IPS-18c (cell line): Measurements from ENCODE around the gene ABHD1.

Experiments used
- H3K4me3 ChIP-seq: 2 replicates; pipeline ENCODE4 v1.7.0; 2013; ENCODE audit warnings: low read depth, mild to moderate bottlenecking, low read length, moderate library complexity; ENCODE audit not compliant: insufficient read depth
- H3K9me3 ChIP-seq: one replicate; pipeline ENCODE4 v1.6.1; 2013; ENCODE audit warnings: mild to moderate bottlenecking, low read length, moderate library complexity; ENCODE audit not compliant: control insufficient read depth, insufficient read depth

The ABHD1 gene

DNA sequence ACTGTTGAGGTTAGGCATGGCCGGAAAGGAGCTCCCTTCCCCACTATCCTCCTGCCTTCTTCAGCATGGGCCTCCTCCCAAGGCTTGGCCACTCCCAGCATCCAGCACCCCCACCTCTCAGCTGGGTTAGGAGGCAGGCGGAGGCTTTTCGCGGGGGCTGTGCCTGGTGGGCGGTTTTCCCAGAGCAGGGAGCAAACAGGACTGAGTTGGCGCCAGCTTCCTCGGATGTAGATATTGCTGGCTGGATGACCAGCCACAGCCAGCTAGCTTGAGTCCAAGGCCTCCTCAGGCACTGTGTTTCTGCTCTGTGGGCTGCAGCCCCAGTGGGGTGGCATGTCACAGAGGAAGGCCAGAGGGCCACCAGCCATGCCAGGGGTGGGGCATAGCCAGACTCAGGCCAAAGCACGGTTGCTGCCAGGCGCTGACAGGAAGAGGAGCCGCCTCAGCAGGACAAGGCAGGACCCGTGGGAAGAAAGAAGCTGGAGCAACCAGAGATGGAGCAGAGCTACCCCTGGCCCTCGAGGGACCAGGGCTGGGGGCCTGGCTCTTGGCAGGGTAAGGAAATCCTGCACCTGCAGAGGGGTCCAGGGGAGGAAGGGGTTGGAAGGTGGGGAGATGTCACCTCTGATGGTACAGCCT, 25.3 kb downstream of the ABHD1 start, which contains the start of gene TCF23:
TSS of gene TCF23 (plus strand) at position 204 of the 639 bp plus-strand sequence. CDS start at position 334, 130 bp downstream.
- Histone ChIP-seq H3K9me3 (peaks cover 2% of the 10 kb centered on the region), H3K4me3 (no peak within 1 kb of the TSS)

DNA sequence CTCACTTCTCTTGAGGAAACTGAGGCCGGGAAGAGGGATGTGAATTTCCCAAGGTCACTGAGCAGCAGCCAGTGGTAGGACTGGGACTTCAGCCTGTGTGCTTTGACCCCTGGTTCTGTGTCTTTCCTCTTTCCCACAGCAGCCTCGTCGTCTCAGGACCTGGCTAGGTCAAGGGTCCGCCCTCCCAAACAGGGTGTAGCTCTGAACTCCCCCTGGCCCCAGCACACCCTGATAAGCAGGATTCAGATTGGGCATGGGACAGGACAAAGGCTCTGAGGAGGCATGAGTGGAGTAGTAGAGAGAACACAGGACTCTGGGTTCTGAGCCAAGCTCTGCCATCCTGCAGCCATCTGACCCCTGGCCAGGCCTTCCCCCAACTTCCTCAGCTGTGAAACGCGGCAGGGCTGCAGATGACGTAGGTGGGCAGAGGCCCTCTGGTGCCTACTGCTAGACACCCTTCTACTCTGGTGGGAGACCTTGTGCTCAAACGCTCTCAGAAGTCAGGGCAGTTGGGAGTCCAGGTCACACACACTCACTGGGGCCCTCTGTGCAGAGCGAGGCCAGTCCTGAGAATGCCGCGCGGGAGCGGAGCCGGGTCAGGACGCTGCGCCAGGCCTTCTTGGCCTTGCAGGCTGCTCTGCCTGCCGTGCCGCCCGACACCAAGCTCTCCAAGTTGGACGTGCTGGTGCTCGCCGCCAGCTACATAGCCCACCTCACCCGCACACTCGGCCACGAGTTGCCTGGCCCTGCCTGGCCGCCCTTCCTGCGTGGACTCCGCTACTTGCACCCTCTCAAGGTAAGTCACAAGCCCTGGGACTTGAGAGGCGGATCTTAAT, 26.2 kb downstream of the ABHD1 start:
- H3K9me3 ChIP-seq = peaks cover 2% of the 10 kb centered on the region
- H3K4me3 ChIP-seq = no peak overlapping the region

GRCh38 chr2:27150639-27151230, 27.1 kb downstream of the ABHD1 start:
- H3K4me3 ChIP-seq = no peak overlapping the region
- H3K9me3 ChIP-seq = peaks cover 2% of the 10 kb centered on the region

DNA sequence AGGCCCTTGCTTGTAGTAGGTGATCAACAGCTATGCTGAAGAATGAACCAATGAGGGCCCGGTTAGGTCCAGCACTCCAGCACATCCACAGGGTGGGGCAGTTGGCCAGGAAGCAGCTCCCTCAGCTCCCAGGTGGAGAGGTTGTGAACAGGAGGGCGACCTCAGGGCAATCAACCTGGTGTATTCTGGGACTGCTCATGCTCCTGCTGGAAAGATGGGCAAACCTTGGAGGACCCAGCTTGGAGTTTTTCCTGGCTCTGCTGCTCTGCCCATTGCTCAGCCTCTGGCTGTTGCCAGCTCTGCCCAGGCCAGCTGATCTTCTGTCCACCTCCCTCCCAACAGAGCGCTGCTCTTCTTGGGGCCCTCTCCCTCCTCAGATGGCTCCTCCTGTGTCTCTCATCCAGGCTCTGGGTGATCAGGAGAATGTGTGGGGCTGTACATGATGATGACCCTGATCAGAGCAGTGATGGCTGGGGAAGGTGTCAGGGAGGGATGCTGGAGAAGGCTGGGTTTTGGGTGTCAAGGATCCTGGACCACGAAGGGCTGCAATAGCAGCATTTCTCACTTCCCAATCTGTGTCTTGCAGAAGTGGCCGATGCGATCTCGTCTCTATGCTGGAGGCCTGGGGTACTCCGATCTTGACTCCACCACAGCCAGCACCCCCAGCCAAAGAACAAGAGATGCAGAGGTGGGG, 28.6 kb downstream of the ABHD1 start:
- Histone ChIP-seq H3K9me3 (peaks cover 2% of the 10 kb centered on the region), H3K4me3 (no peak overlapping the region)

GRCh38 chr2:27152796-27153464, 29.3 kb downstream of the ABHD1 start:
- H3K4me3 ChIP-seq = no peak overlapping the region
- peaks cover 2% of the 10 kb centered on the region for H3K9me3 ChIP-seq

DNA sequence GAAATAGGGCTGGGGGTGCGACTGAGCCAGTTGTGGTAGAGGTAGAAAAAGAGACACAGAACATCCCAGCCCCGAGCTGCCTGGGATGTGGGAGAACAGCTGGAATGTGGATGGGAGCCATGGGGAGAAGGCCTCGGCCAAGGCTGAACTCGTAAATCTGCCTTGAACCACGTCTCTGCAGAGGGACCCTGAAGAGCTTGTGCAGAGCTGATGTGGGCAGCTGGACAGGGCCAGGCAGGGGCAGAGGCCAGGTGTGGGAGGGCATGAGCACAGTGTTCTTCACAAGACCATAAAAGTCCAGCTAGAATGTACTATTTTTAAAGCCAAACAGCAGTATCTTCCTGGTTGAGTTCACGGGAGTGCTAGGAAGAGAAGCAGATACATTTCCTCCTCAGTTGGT, 30.9 kb downstream of the ABHD1 start:
- H3K9me3 ChIP-seq = peaks cover 2% of the 10 kb centered on the region
- H3K4me3 ChIP-seq = no peak overlapping the region

DNA sequence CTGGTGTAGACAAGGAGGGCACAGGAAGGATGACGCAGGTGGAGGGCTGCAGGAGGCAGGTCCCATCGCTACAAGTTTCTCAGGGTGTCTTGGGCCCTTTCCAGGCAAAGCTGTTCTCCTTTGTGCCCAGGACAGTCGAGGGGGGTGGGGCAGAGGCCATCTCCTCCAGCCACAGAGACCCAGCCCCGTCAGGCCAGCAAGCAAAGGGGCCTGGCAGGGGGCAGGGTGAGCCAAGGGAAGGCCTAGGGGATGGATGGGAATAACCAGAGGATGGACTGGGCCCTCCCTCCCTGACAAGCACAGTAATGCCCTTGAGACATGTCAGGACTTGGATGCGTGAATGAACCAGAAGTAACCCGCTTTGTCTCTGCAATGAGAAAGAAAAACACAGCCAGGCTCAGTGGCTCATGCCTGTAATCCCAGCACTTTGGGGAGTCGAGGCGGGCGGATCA, 31.5 kb downstream of the ABHD1 start:
- peaks cover 2% of the 10 kb centered on the region for H3K9me3 ChIP-seq
- no peak overlapping the region for H3K4me3 ChIP-seq

- H3K9me3 ChIP-seq = no peaks in the 10 kb centered on the region
- no peak overlapping the region for H3K4me3 ChIP-seq
Observed at GRCh38 chr2:27158468-27158867, 34.9 kb downstream of the ABHD1 start.

- Histone ChIP-seq H3K4me3 (no peak overlapping the region), H3K9me3 (no peaks in the 10 kb centered on the region)
Observed at GRCh38 chr2:27159271-27159670, 35.7 kb downstream of the ABHD1 start.

- no peak overlapping the region for H3K4me3 ChIP-seq
- no peaks in the 10 kb centered on the region for H3K9me3 ChIP-seq
Observed at GRCh38 chr2:27160191-27160590, 36.6 kb downstream of the ABHD1 start.

- Histone ChIP-seq H3K4me3 (no peak overlapping the region), H3K9me3 (no peaks in the 10 kb centered on the region)
Observed at GRCh38 chr2:27162151-27163121, 38.8 kb downstream of the ABHD1 start.

- H3K4me3 ChIP-seq = no peak overlapping the region
Observed at GRCh38 chr2:27164960-27165763, 41.5 kb downstream of the ABHD1 start.

GRCh38 chr2:27170581-27171337, 47.1 kb downstream of the ABHD1 start:
- no peaks in the 10 kb centered on the region for H3K9me3 ChIP-seq
- no peak overlapping the region; the same call in 1 of the 2 replicates for H3K4me3 ChIP-seq

More at GRCh38 chr2:27164960-27165763, 41.5 kb downstream of the ABHD1 start:
- H3K9me3 ChIP-seq = no peaks in the 10 kb centered on the region

DNA sequence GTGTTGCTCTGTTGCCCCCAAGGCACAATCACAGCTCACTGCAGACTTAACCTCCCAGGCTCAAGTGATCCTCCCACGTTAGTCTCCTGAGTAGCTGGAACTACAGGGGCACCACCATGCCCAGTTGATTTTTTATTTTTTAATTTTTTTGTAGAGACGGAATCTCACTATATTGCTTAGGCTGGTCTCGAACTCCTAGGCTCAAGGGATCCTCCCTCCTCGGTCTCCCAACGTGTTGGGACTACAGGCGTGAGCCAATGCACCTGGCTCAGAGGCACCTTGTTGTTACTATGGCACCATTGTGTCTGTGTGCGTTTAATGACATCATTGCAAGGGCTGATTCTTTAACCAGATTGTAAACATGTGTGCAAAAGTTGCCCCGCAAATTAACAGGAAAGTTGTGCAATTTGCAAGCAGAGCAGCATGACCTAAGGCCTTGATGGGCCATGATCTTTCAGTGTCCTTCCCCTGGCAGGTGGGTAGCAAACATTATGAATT, 47.8 kb downstream of the ABHD1 start:
- Histone ChIP-seq H3K4me3 (no peak overlapping the region), H3K9me3 (no peaks in the 10 kb centered on the region)
